Type B pancreatic cell (in vitro differentiated cells): ENCODE results near the gene AIDA. TPM values are rescaled to one million over a fixed set of nuclear protein-coding genes. Genes with fewer than 3 reads are reported as not detected.
A peak's percentile ranks its signal among the peaks of the same experiment; 100 is the strongest.

Experiments
- DNase-seq: peaks from one replicate; pipeline ENCODE4 v3.0.0; 2021; ENCODE audit warnings: mixed read lengths; ENCODE audit not compliant: unreplicated experiment; ENCODE audit errors: extremely low spot score
- H3K27ac Mint-ChIP-seq: 2 replicates; pipeline ENCODE4 v1.8.0; 2021; ENCODE audit warnings: mild to moderate bottlenecking, mixed read lengths
- H3K27me3 Mint-ChIP-seq: 2 replicates; pipeline ENCODE4 v1.8.0; 2021; ENCODE audit warnings: mixed read lengths
- H3K36me3 Mint-ChIP-seq: 2 replicates; pipeline ENCODE4 v1.8.0; 2021; ENCODE audit warnings: mixed read lengths
- H3K4me1 Mint-ChIP-seq: one replicate; pipeline ENCODE4 v1.8.0; 2021; ENCODE audit warnings: mixed read lengths; ENCODE audit not compliant: unreplicated experiment
- H3K4me3 Mint-ChIP-seq: 2 replicates; pipeline ENCODE4 v1.8.0; 2021; ENCODE audit warnings: mild to moderate bottlenecking, mixed read lengths
- H3K9me3 Mint-ChIP-seq: 2 replicates; pipeline ENCODE4 v1.8.0; 2021; ENCODE audit warnings: mixed read lengths
- CTCF ChIP-seq: fragments of 200-600 bp; sonication (generic); conservative IDR thresholded peaks from 2 replicates; pipeline ENCODE4 v1.5.0; 2021; ENCODE audit warnings: antibody characterized with exemption, mild to moderate bottlenecking
- long read RNA-seq: library from polyadenylated mRNA; unstranded; transcript quantifications from one replicate; pipeline ENCODE4 v2.0.0, GENCODE V29; 2020
- total RNA-seq: library from RNA; stranded (reverse); gene quantifications from 2 replicates; pipeline ENCODE4 v1.2.1, GENCODE V29; 2021; ENCODE audit warnings: low replicate concordance

Gene AIDA
- total RNA-seq = 40.2 and 54.0 TPM in 2 replicates
- long read RNA-seq, partial matches to known transcripts = 9 of 18 reads
- long read RNA-seq, other reads (novel, unspliced or antisense) = 5 of 18 reads

DNA sequence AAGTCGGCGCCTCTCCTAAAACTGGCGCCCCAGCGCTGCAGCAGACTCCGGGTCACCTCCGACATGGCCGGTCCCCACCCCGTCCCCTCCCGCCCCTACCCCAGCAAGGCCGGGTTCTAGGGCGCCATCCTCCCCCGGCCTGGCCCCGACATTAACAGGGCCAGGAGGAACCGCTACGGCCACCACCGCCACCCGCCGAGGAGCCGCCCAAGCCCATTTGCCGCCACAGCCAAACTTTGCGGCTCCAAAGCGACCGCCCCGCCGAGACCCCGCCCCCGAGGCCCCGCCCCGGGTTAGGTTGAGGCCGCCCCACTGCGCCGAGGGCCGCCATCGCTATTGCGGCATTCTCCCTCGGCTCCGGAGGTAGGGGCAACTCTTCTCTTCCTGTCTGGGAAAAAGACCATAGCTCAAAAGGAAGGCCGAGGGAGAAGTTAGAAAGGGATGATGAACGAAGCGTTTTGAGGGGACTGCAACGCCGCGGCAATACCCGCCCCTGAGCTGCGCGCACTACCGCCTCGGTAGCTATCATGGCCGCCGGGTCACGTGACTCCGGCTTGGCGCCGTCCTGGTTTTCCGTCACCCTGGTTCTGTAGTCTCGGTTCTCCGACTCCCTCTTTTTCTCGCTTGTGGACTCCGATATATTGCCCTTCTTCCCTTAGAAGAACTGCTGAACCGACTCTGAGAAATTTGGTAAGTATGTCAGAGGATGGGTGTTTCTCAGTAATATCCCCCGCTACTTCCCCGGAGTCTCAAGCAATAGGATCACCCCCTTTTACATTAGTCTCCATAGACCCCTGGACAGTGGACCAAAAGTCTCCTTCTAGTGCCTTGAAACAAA lies at the start of gene AIDA, which contains the start of gene BROX:
AIDA (minus strand) TSS at position 239 of the 838 bp plus-strand sequence; CDS start at position 65, 174 bp downstream.
BROX (plus strand) TSS at position 312 of the 838 bp plus-strand sequence. CDS start 3,136 bp downstream, outside the sequence.
- H3K4me3 Mint-ChIP-seq = peak within 1 kb of the TSS; percentile 98
- DNase-seq = peak; percentile 97
- H3K4me1 Mint-ChIP-seq = peaks cover 18% of the 10 kb centered on the region
- TF ChIP-seq CTCF = no peak
- no peaks in the 10 kb centered on the region for H3K9me3 Mint-ChIP-seq
- H3K27me3 Mint-ChIP-seq = no peaks in the 10 kb centered on the region
- peak within 1 kb of the TSS; percentile 99 for H3K27ac Mint-ChIP-seq
- peaks cover 7% of the 10 kb centered on the region for H3K36me3 Mint-ChIP-seq

- TF ChIP-seq CTCF = no peak
- no peak overlapping the region for H3K27ac Mint-ChIP-seq
- H3K9me3 Mint-ChIP-seq = peaks cover 3% of the 10 kb centered on the region
- H3K4me1 Mint-ChIP-seq = peaks cover 5% of the 10 kb centered on the region
- no peak overlapping the region for H3K4me3 Mint-ChIP-seq
- peaks cover 12% of the 10 kb centered on the region for H3K27me3 Mint-ChIP-seq
- H3K36me3 Mint-ChIP-seq = no peaks in the 10 kb centered on the region
- DNase-seq = no peak
Observed at GRCh38 chr1:222761083-222761482, 48.8 kb upstream of the AIDA start.

- H3K9me3 Mint-ChIP-seq = peaks cover 4% of the 10 kb centered on the region
- H3K4me3 Mint-ChIP-seq = no peak overlapping the region
- DNase-seq = no peak
- no peak overlapping the region for H3K27ac Mint-ChIP-seq
- peaks cover 5% of the 10 kb centered on the region for H3K4me1 Mint-ChIP-seq
- H3K27me3 Mint-ChIP-seq = peaks cover 12% of the 10 kb centered on the region
- no peak for TF ChIP-seq CTCF
- no peaks in the 10 kb centered on the region for H3K36me3 Mint-ChIP-seq
Observed at GRCh38 chr1:222759451-222760035, 47.3 kb upstream of the AIDA start.

DNA sequence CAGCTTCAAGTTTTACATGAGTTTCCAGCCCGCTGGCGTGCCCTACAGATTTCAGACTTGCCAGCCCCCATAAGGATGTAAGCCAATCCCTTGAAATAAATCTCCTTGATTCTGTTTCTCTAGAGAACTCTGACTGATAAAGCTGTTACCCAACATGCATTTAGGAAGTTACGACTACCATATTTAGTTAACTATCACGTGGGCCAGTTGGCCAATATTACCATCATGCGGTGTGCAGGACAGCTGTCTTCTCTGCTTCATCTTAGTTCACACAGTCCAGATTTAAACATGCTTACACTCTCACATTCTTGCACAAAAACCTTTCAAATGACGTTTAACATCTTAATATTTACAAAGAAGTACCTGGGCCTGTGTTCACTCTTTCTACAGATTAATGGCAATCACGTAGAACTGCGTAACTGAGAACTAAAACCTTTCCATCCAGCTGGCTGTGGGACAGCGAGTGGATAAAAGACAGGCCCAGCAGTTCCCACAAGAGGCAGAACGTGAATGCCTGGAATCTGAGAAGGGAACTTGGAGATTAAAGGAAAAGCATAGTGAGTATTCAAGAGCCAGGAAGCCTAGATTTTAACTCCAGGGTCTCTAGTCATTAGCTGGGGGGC lies 45.5 kb upstream of the AIDA start:
- Mint-ChIP-seq H3K4me1 (peaks cover 5% of the 10 kb centered on the region), H3K27ac (no peak overlapping the region), H3K27me3 (peaks cover 7% of the 10 kb centered on the region), H3K9me3 (peaks cover 7% of the 10 kb centered on the region), H3K4me3 (no peak overlapping the region), H3K36me3 (no peaks in the 10 kb centered on the region)
- DNase-seq = no peak
- TF ChIP-seq CTCF = no peak

DNA sequence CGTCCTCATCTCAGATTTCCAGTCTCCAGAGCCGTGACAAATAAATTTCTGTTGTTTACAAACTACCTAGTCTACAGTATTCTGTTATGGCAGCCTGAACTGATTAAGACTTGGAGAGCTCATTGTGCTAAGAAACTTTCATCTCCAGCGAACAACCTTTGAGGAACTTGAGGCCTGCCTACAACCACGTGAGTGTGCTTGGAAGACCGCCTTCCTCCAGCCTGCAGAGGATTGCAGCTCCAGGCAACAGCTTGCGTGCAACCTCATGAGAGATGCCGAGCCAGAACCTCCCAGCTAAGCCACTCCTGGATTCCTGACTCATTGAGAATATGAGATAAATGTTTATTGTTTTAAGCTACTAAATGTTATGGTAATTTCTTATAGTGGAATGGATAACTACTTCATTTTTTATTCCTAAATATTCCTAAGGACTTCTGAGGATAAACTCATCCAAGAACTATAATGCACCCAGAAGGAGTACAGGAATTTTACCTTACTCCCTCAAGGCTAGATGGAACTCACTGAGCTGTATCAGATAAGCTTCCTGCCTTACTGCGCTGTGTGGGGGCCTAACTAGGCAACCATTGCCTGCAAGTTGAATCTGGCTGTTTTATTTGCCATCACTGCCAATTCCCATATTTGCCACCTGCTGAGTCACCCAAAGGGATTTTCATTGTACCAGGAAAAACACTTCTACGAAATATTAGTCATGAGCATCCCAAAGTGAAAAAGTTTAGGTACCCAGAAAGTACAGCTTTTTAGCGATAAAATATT lies 42.3 kb upstream of the AIDA start:
- peaks cover 4% of the 10 kb centered on the region for H3K9me3 Mint-ChIP-seq
- TF ChIP-seq CTCF = no peak
- H3K36me3 Mint-ChIP-seq = no peaks in the 10 kb centered on the region
- no peak for DNase-seq
- peaks cover 5% of the 10 kb centered on the region for H3K4me1 Mint-ChIP-seq
- H3K4me3 Mint-ChIP-seq = peak overlapping the region; percentile 25
- H3K27me3 Mint-ChIP-seq = no peaks in the 10 kb centered on the region
- peak overlapping the region; percentile 70 for H3K27ac Mint-ChIP-seq
